PC-9 (cell line): ENCODE measurements around the gene AMOT. TPM values are rescaled to one million over a fixed set of nuclear protein-coding genes. Genes with fewer than 3 reads are reported as not detected.

Experiments
- BruUV-seq: library from RNA; stranded (reverse); fragments of 400-500 nt; replicated peaks from 2 replicates; lab custom pipeline; 2021; lab: Mats Ljungman, UMichigan
- CTCF ChIA-PET: fragments of 300-600 bp; sonication (Branson Sonifier 250); formaldehyde crosslinking; loops from one replicate; lab custom pipeline; 2022; ENCODE audit warnings: antibody characterized with exemption; lab: Charles Lee
- POLR2A ChIA-PET: fragments of 300-600 bp; sonication (Branson Sonifier 250); formaldehyde crosslinking; loops from one replicate; lab custom pipeline; 2022; ENCODE audit warnings: antibody characterized with exemption; ENCODE audit not compliant: unreplicated experiment; lab: Charles Lee
- DNase-seq, 2 experiments: peaks; one replicate each; pipeline versions ENCODE4 v3.0.0 to v3.0.0-alpha.2; 2015 to 2022; ENCODE audit warnings: mixed read lengths in 1 of 2
- H2AFZ ChIP-seq: fragments of 200-600 bp; sonication (generic); 2 replicates; pipeline ENCODE4 v1.8.1; 2017; ENCODE audit warnings: antibody characterized with exemption
- H3F3A ChIP-seq: fragments of 200-600 bp; sonication (generic); 2 replicates; pipeline ENCODE4 v1.8.1; 2017; ENCODE audit warnings: antibody characterized with exemption, mild to moderate bottlenecking, low read depth; ENCODE audit not compliant: insufficient read depth
- H3K27ac ChIP-seq: fragments of 200-600 bp; sonication (generic); 2 replicates; pipeline ENCODE4 v1.6.1; 2016; ENCODE audit warnings: mixed run types
- H3K27me3 ChIP-seq: fragments of 200-600 bp; sonication (generic); 2 replicates; pipeline ENCODE4 v1.6.1; 2016; ENCODE audit warnings: low read depth, mixed run types; ENCODE audit not compliant: insufficient read depth
- H3K36me3 ChIP-seq: fragments of 200-600 bp; sonication (generic); 2 replicates; pipeline ENCODE4 v1.6.1; 2016; ENCODE audit warnings: low read depth, mixed run types
- H3K4me1 ChIP-seq: fragments of 200-600 bp; sonication (generic); replicated peaks from 2 replicates; pipeline ENCODE4 v1.6.1; 2016; ENCODE audit warnings: mixed run types; ENCODE audit not compliant: insufficient read depth
- H3K4me2 ChIP-seq: fragments of 200-600 bp; sonication (generic); 2 replicates; pipeline ENCODE4 v1.6.1; 2017; ENCODE audit warnings: mixed run types
- H3K4me3 ChIP-seq: fragments of 200-600 bp; sonication (generic); 2 replicates; pipeline ENCODE4 v1.6.1; 2016; ENCODE audit warnings: mixed run types
- H3K79me2 ChIP-seq: fragments of 200-600 bp; sonication (generic); 2 replicates; pipeline ENCODE4 v1.6.1; 2017; ENCODE audit warnings: low read depth, mixed run types
- H3K9me2 ChIP-seq: fragments of 200-600 bp; sonication (generic); 2 replicates; pipeline ENCODE4 v1.8.1; 2017; ENCODE audit warnings: mild to moderate bottlenecking; ENCODE audit not compliant: insufficient read depth
- H3K9me3 ChIP-seq: fragments of 200-600 bp; sonication (generic); 2 replicates; pipeline ENCODE4 v1.8.1; 2016; ENCODE audit warnings: low read depth; ENCODE audit not compliant: insufficient read depth
- H4K20me1 ChIP-seq: fragments of 200-600 bp; sonication (generic); 2 replicates; pipeline ENCODE4 v1.8.1; 2017; ENCODE audit not compliant: insufficient read depth
- EZH2 ChIP-seq: fragments of 200-600 bp; sonication (generic); IDR thresholded peaks from 2 replicates; pipeline ENCODE4 v1.8.0; 2017; ENCODE audit warnings: antibody characterized with exemption, low read depth
- intact Hi-C: fragments of 100-400 bp; cut with micrococcal nuclease; formaldehyde crosslinking; loops from one replicate; pipeline ENCODE4 v1.10.0; 2022; ENCODE audit not compliant: unreplicated experiment
- total RNA-seq: library from RNA; stranded (reverse); gene quantifications from 2 replicates; pipeline ENCODE4 v1.2.3, GENCODE V29; 2021
- TF ChIP-seq, protein P1 (sequence below): fragments of 200-600 bp; sonication (generic); conservative IDR thresholded peaks from 2 replicates; pipeline ENCODE4 v1.6.1; 2017; ENCODE audit warnings: mixed run types, antibody characterized with exemption, mild to moderate bottlenecking, moderate library complexity

AMOT gene
- total RNA-seq, 1 experiment from 2014 or later, result 88.0 TPM

DNA sequence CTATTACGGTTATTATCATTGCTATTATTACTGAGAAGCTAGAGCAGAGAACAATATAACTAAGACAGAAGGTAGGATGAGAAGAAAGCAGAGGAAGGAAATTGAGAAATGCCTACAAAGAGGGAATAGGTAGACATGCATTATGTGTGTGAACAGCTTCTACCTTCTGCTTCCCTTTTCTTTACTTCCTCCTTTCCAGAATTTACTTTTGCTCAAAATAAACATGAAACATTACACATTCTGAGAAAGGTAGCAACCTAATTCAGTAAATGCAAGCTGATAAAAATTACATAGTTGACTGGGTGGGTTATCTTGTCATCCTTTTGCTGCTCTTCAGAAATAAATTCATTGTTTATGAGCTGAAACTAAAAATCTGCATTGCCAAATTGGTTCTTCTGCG lies 54.6 kb downstream of the AMOT start:
- BruUV-seq, result no TSS peak
- Histone ChIP-seq H3F3A (no peaks in the 10 kb centered on the region), H3K36me3 (peaks cover 6% of the 10 kb centered on the region; the same call in 1 of the 2 replicates), H3K4me3 (no peak overlapping the region), H3K79me2 (no peaks in the 10 kb centered on the region), H4K20me1 (no peaks in the 10 kb centered on the region), H3K27ac (no peak overlapping the region), H3K4me2 (no peak overlapping the region), H3K9me3 (no peaks in the 10 kb centered on the region), H3K9me2 (no peaks in the 10 kb centered on the region), H3K27me3 (no peaks in the 10 kb centered on the region), H3K4me1 (no peaks in the 10 kb centered on the region), H2AFZ (no peak overlapping the region)
- DNase-seq, result no peak
- no peak for TF ChIP-seq EZH2
- TF ChIP-seq, protein P1, sequence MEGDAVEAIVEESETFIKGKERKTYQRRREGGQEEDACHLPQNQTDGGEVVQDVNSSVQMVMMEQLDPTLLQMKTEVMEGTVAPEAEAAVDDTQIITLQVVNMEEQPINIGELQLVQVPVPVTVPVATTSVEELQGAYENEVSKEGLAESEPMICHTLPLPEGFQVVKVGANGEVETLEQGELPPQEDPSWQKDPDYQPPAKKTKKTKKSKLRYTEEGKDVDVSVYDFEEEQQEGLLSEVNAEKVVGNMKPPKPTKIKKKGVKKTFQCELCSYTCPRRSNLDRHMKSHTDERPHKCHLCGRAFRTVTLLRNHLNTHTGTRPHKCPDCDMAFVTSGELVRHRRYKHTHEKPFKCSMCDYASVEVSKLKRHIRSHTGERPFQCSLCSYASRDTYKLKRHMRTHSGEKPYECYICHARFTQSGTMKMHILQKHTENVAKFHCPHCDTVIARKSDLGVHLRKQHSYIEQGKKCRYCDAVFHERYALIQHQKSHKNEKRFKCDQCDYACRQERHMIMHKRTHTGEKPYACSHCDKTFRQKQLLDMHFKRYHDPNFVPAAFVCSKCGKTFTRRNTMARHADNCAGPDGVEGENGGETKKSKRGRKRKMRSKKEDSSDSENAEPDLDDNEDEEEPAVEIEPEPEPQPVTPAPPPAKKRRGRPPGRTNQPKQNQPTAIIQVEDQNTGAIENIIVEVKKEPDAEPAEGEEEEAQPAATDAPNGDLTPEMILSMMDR, result no peak
- ChIA-PET POLR2A (no interaction called here), CTCF (interaction anchor here (0.6 kb wide), 1 partner anchor 355 kb away, joined by 3 read pairs; no protein-coding TSS in a partner anchor)
- intact Hi-C loops, result no loop called here

DNA sequence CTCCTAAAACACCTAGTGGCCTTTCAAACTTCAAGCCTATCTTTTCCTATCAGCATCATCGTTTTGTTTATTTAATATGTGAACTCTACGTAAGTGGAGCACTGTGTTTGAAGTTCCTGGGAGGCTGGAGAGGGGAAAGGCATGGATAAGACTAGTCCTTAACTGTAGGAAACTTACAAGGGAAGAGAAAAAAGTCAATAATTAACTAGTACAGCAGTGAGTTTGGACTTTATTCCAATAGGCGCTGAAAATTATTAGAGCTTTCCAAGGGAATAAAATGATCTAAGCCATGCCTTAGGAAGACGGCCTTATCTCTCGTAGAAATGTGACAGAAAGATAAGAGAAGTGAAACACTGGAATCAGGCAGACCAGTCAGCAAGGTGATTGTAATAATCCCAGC lies 55.3 kb downstream of the AMOT start:
- no peaks in the 10 kb centered on the region for H3K9me2 ChIP-seq
- intact Hi-C loops, result no loop called here
- no peaks in the 10 kb centered on the region for H3K79me2 ChIP-seq
- H3K36me3 ChIP-seq, result peaks cover 10% of the 10 kb centered on the region; the same call in 1 of the 2 replicates
- no peak overlapping the region for H3K27ac ChIP-seq
- no peaks in the 10 kb centered on the region for H3F3A ChIP-seq
- no peak overlapping the region for H3K4me3 ChIP-seq
- H2AFZ ChIP-seq, result no peak overlapping the region
- BruUV-seq, result no TSS peak
- CTCF ChIA-PET, result no interaction called here
- TF ChIP-seq, protein P1, result no peak
- no peak for TF ChIP-seq EZH2
- no peaks in the 10 kb centered on the region for H3K27me3 ChIP-seq
- H3K9me3 ChIP-seq, result no peaks in the 10 kb centered on the region
- no peak overlapping the region for H3K4me2 ChIP-seq
- DNase-seq, result no peak
- no peaks in the 10 kb centered on the region for H3K4me1 ChIP-seq
- POLR2A ChIA-PET, result no interaction called here
- H4K20me1 ChIP-seq, result no peaks in the 10 kb centered on the region

DNA sequence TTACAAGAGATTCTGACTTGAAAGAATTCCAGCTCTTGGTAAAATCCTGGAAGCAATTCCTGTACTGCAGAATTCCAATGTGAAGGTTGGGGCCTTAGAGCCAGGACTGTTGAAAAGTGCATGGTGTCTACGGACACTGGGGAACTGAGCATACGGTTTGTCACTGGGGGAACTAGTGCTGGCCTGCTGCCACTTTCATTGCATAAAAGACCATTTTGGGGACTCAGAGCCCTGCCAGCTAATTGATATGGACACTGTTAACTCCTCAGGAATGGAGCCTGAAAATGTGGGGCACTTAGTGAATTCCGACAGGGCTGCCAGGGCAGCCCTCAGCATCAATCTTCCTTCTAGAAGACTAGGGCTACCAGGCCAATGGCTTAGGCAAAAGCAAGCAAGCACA lies 55.9 kb downstream of the AMOT start:
- Histone ChIP-seq H2AFZ (no peak overlapping the region), H3K4me2 (no peak overlapping the region), H3K79me2 (no peaks in the 10 kb centered on the region), H3F3A (no peaks in the 10 kb centered on the region), H3K27me3 (no peaks in the 10 kb centered on the region), H3K4me1 (no peaks in the 10 kb centered on the region), H3K36me3 (peaks cover 10% of the 10 kb centered on the region; the same call in 1 of the 2 replicates), H4K20me1 (no peaks in the 10 kb centered on the region), H3K4me3 (no peak overlapping the region), H3K27ac (no peak overlapping the region), H3K9me2 (no peaks in the 10 kb centered on the region), H3K9me3 (no peaks in the 10 kb centered on the region)
- intact Hi-C loops, result no loop called here
- no TSS peak for BruUV-seq
- no peak for TF ChIP-seq EZH2
- POLR2A ChIA-PET, result no interaction called here
- CTCF ChIA-PET, result no interaction called here
- no peak for DNase-seq

DNA sequence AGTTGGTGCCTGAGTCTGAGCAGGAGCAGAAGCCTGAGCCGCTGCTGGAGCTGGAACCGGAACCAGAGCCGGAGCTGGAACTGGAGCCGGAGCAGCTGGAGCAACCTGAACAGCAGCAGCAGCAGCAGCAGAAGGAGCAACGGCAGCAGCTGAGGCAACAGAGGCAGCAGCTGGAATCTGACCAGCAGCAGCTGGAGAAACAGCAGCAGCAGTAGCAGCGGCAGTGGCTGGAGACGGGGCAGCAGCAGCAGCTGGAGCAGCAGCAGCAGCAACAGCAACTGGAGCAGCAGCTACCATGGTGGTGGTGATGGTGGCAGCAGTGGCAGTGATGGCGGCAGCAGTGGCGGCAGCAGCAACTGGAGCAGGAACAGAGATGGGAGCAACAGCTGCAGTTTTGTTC lies 61.5 kb downstream of the AMOT start:
- Histone ChIP-seq H3K9me3 (no peaks in the 10 kb centered on the region), H3K4me2 (no peak overlapping the region), H3K27me3 (no peaks in the 10 kb centered on the region), H3K4me1 (no peaks in the 10 kb centered on the region), H3F3A (no peaks in the 10 kb centered on the region), H3K79me2 (no peaks in the 10 kb centered on the region), H4K20me1 (no peaks in the 10 kb centered on the region), H3K36me3 (peaks cover 10% of the 10 kb centered on the region; the same call in 1 of the 2 replicates), H2AFZ (no peak overlapping the region), H3K4me3 (no peak overlapping the region), H3K27ac (no peak overlapping the region), H3K9me2 (no peaks in the 10 kb centered on the region)
- POLR2A ChIA-PET, result no interaction called here
- intact Hi-C loops, result no loop called here
- TF ChIP-seq, protein P1, result no peak
- no peak for TF ChIP-seq EZH2
- DNase-seq, result no peak
- BruUV-seq, result no TSS peak
- CTCF ChIA-PET, result no interaction called here
